Measurements from ENCODE around the gene APOBEC3B.
"Not testable (repeated sequence)": the region's sequence is repeated elsewhere in the genome, so short reads cannot be mapped to it uniquely, and the experiment has no call there.

APOBEC3B gene

DNA sequence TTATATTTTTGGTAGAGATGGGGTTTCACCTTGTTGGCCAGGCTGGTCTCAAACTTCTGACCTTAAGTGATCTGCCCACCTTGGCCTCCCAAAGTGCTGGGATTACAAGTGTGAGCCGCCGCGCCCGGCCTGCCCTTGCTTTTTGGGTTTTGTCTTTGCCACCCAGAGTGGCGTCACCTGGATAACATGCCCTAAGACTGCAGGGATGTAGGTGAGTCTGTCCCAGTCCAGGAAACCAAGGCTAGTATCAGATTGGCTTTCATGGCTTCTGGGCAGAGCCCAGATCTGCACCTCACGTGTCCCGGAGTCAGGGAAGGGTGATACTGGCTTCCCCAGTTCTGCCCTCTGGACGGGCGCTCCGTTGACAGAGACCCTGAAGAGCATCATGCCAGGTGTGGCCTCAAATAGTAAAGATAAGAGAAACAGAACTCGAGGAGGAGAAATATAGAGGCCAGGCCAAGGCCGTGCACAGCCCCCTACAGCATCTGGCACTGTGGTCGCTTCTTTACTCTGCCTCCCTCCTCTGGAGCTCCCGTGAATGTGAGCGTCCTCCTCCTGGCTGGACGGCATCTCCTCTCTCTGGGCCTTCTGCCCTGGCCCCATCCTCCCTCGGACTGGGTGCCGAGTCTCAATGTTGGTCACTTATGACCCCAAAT is 7.8 kb upstream of the APOBEC3B start:
- H3K4me1 ChIP-seq (ENCODE audit: control insufficient read depth in 2 of 2, insufficient read depth in 1 of 2, low read depth in 1 of 2, low read length in 2 of 2) = no peaks in the 10 kb centered on the region
- WGBS, 2 donors (ENCODE audit: extremely low coverage in 2 of 2, insufficient read length in 2 of 2, insufficient replicate concordance in 1 of 2) = no CpG with 5 or more reads among the region's 18 CpGs
- no peak overlapping the region for H3K4ac ChIP-seq (ENCODE audit: low read length)
- H3K4me3 ChIP-seq (ENCODE audit: low read length in 2 of 2) = no peak overlapping the region
- H3K27me3 ChIP-seq (ENCODE audit: control insufficient read depth in 3 of 3, insufficient read depth in 3 of 3, low read depth in 1 of 3, low read length in 3 of 3) = peaks cover 0 to 13% (median 0%) of the 10 kb centered on the region in 3 experiments
- no peaks in the 10 kb centered on the region for H3K36me3 ChIP-seq (replicated peaks in 1 of 2; ENCODE audit: control insufficient read depth in 2 of 2, insufficient read depth in 2 of 2, low read length in 2 of 2)
- H2AFZ ChIP-seq (ENCODE audit: low read length) = no peak overlapping the region
- no peak for DNase-seq (ENCODE audit: low spot score)
- H4K8ac ChIP-seq (ENCODE audit: low read depth, low read length) = no peak overlapping the region
- H2BK12ac ChIP-seq (ENCODE audit: low read length) = no peak overlapping the region
- H2BK15ac ChIP-seq (ENCODE audit: low read length) = no peak overlapping the region
- H3K9me3 ChIP-seq (replicated peaks in 1 of 2; ENCODE audit: control insufficient read depth in 2 of 2, insufficient read depth in 1 of 2, low read depth in 1 of 2, low read length in 2 of 2) = peaks cover 4 to 6% of the 10 kb centered on the region in 2 donors
- H2BK120ac ChIP-seq (ENCODE audit: low read depth, low read length) = no peak overlapping the region
- no peak overlapping the region for H3K23ac ChIP-seq (ENCODE audit: low read depth, low read length, poor library complexity)
- H3K27ac ChIP-seq (replicated peaks; ENCODE audit: low read length) = no peak overlapping the region
- no peaks in the 10 kb centered on the region for H3K79me1 ChIP-seq (ENCODE audit: low read depth, low read length)
- no peak overlapping the region for H3K14ac ChIP-seq (ENCODE audit: low read length)
- H3K18ac ChIP-seq (ENCODE audit: low read length) = no peak overlapping the region
- no peak overlapping the region for H4K91ac ChIP-seq (ENCODE audit: low read depth, low read length, poor library complexity)
- H2BK5ac ChIP-seq (ENCODE audit: low read length) = no peak overlapping the region
- no peak overlapping the region for H3K4me2 ChIP-seq (ENCODE audit: insufficient read depth, low read length, poor library complexity, severe bottlenecking)
- peak overlapping the region; percentile 20 for H2AK5ac ChIP-seq (ENCODE audit: low read depth, low read length)
- no peak overlapping the region for H3K9ac ChIP-seq (ENCODE audit: low read depth, low read length, poor library complexity)

DNA sequence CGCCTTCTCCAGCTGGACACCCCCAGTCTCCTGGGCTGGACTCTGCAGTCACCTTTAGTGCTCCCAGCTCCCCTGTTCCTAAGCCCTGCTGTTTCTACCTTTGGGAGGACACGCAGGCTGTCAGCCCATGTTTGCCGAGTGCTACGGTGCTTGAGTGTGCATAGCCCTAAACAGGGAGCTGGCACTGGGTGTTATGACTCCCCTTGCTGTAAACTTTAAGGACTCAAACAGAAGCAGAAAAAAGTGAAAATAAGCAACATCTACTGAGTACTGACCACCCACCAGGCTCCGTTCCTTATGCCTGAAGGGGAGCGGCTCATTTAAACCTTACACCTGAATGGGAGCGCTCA is 7.3 kb upstream of the APOBEC3B start:
- Histone ChIP-seq H3K4me3 (ENCODE audit: low read length in 2 of 2) (no peak overlapping the region), H2BK15ac (ENCODE audit: low read length) (no peak overlapping the region), H3K14ac (ENCODE audit: low read length) (no peak overlapping the region), H3K79me1 (ENCODE audit: low read depth, low read length) (no peaks in the 10 kb centered on the region), H3K27ac (replicated peaks; ENCODE audit: low read length) (no peak overlapping the region), H3K4me2 (ENCODE audit: insufficient read depth, low read length, poor library complexity, severe bottlenecking) (no peak overlapping the region), H2BK12ac (ENCODE audit: low read length) (no peak overlapping the region), H3K23ac (ENCODE audit: low read depth, low read length, poor library complexity) (no peak overlapping the region), H2AFZ (ENCODE audit: low read length) (no peak overlapping the region), H2AK5ac (ENCODE audit: low read depth, low read length) (peak overlapping the region; percentile 20), H3K36me3 (replicated peaks in 1 of 2; ENCODE audit: control insufficient read depth in 2 of 2, insufficient read depth in 2 of 2, low read length in 2 of 2) (no peaks in the 10 kb centered on the region), H4K91ac (ENCODE audit: low read depth, low read length, poor library complexity) (no peak overlapping the region), H3K18ac (ENCODE audit: low read length) (no peak overlapping the region), H3K4ac (ENCODE audit: low read length) (no peak overlapping the region), H3K4me1 (ENCODE audit: control insufficient read depth in 2 of 2, insufficient read depth in 1 of 2, low read depth in 1 of 2, low read length in 2 of 2) (no peaks in the 10 kb centered on the region), H3K9me3 (replicated peaks in 1 of 2; ENCODE audit: control insufficient read depth in 2 of 2, insufficient read depth in 1 of 2, low read depth in 1 of 2, low read length in 2 of 2) (peaks cover 4 to 6% of the 10 kb centered on the region in 2 donors), H3K9ac (ENCODE audit: low read depth, low read length, poor library complexity) (no peak overlapping the region), H2BK120ac (ENCODE audit: low read depth, low read length) (no peak overlapping the region), H3K27me3 (ENCODE audit: control insufficient read depth in 3 of 3, insufficient read depth in 3 of 3, low read depth in 1 of 3, low read length in 3 of 3) (peaks cover 0 to 9% (median 0%) of the 10 kb centered on the region in 3 experiments), H2BK5ac (ENCODE audit: low read length) (no peak overlapping the region), H4K8ac (ENCODE audit: low read depth, low read length) (no peak overlapping the region)
- WGBS, 2 donors (ENCODE audit: extremely low coverage in 2 of 2, insufficient read length in 2 of 2, insufficient replicate concordance in 1 of 2) = no CpG with 5 or more reads among the region's 7 CpGs
- DNase-seq (ENCODE audit: low spot score) = no peak

DNA sequence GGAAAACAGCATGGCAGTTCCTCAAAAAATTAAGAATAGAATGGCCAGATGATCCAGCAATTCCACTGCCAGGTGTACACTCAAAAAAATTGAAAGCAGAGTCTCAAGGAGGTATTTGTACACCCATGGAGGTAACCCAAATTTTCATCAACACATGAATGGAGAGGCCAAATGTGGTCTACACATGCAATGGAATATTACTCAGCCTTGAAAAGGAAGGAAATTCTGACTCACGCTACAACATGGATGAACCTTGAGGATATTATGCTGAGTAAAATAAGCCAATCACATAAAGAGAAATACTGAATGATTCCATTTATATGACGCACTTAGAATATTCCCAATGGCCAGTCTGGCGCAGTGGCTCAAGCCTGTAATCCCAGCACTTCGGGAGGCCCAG is 4.9 kb upstream of the APOBEC3B start:
- not testable (repeated sequence) for H3K27ac ChIP-seq (replicated peaks; ENCODE audit: low read length); H3K18ac ChIP-seq (ENCODE audit: low read length); H3K23ac ChIP-seq (ENCODE audit: low read depth, low read length, poor library complexity); H2BK5ac ChIP-seq (ENCODE audit: low read length); H2BK120ac ChIP-seq (ENCODE audit: low read depth, low read length); H4K91ac ChIP-seq (ENCODE audit: low read depth, low read length, poor library complexity); H3K9ac ChIP-seq (ENCODE audit: low read depth, low read length, poor library complexity); H3K9me3 ChIP-seq (replicated peaks in 1 of 2; ENCODE audit: control insufficient read depth in 2 of 2, insufficient read depth in 1 of 2, low read depth in 1 of 2, low read length in 2 of 2); H2AFZ ChIP-seq (ENCODE audit: low read length); H3K79me1 ChIP-seq (ENCODE audit: low read depth, low read length); H2BK12ac ChIP-seq (ENCODE audit: low read length); H2BK15ac ChIP-seq (ENCODE audit: low read length); H3K36me3 ChIP-seq (replicated peaks in 1 of 2; ENCODE audit: control insufficient read depth in 2 of 2, insufficient read depth in 2 of 2, low read length in 2 of 2); H3K4me2 ChIP-seq (ENCODE audit: insufficient read depth, low read length, poor library complexity, severe bottlenecking); H3K27me3 ChIP-seq (ENCODE audit: control insufficient read depth in 3 of 3, insufficient read depth in 3 of 3, low read depth in 1 of 3, low read length in 3 of 3); H3K14ac ChIP-seq (ENCODE audit: low read length); DNase-seq (ENCODE audit: low spot score); H2AK5ac ChIP-seq (ENCODE audit: low read depth, low read length); H3K4ac ChIP-seq (ENCODE audit: low read length); H4K8ac ChIP-seq (ENCODE audit: low read depth, low read length); H3K4me3 ChIP-seq (ENCODE audit: low read length in 2 of 2)
- WGBS, 2 donors (ENCODE audit: extremely low coverage in 2 of 2, insufficient read length in 2 of 2, insufficient replicate concordance in 1 of 2) = no CpG with 5 or more reads among the region's 4 CpGs
- H3K4me1 ChIP-seq (ENCODE audit: control insufficient read depth in 2 of 2, insufficient read depth in 1 of 2, low read depth in 1 of 2, low read length in 2 of 2) = peaks cover 4 to 11% of the 10 kb centered on the region in 2 donors

DNA sequence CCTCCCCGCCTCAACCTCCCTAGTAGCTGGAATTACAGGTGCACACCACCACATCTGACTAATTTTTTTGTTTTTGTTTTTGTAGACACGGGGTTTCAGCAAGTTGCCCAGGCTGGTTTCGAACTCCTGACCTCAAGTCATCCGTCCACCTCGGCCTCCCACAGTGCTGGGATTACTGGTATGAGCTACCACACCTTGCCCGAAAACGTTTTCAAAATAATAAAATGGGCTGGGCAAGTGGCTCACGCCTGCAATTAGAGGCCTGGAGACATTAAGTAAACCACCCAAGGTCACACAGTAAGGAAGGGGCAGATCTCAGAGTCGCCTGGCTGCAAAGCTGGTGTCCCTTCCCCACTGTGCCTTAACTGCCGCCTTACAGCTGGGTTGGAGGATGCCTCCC is 1.6 kb upstream of the APOBEC3B start:
- not testable (repeated sequence) for H3K79me1 ChIP-seq (ENCODE audit: low read depth, low read length); H2BK120ac ChIP-seq (ENCODE audit: low read depth, low read length); H4K91ac ChIP-seq (ENCODE audit: low read depth, low read length, poor library complexity); H3K4me3 ChIP-seq (ENCODE audit: low read length in 2 of 2); H3K23ac ChIP-seq (ENCODE audit: low read depth, low read length, poor library complexity); H3K14ac ChIP-seq (ENCODE audit: low read length); DNase-seq (ENCODE audit: low spot score); H3K9ac ChIP-seq (ENCODE audit: low read depth, low read length, poor library complexity); H2BK15ac ChIP-seq (ENCODE audit: low read length); H3K4ac ChIP-seq (ENCODE audit: low read length); H3K18ac ChIP-seq (ENCODE audit: low read length); H2AK5ac ChIP-seq (ENCODE audit: low read depth, low read length); H3K27ac ChIP-seq (replicated peaks; ENCODE audit: low read length); H3K27me3 ChIP-seq (ENCODE audit: control insufficient read depth in 3 of 3, insufficient read depth in 3 of 3, low read depth in 1 of 3, low read length in 3 of 3); H4K8ac ChIP-seq (ENCODE audit: low read depth, low read length); H3K4me2 ChIP-seq (ENCODE audit: insufficient read depth, low read length, poor library complexity, severe bottlenecking); H3K36me3 ChIP-seq (replicated peaks in 1 of 2; ENCODE audit: control insufficient read depth in 2 of 2, insufficient read depth in 2 of 2, low read length in 2 of 2); H2BK5ac ChIP-seq (ENCODE audit: low read length); H2BK12ac ChIP-seq (ENCODE audit: low read length)
- no CpG with 5 or more reads among the region's 10 CpGs for WGBS, 2 donors (ENCODE audit: extremely low coverage in 2 of 2, insufficient read length in 2 of 2, insufficient replicate concordance in 1 of 2)
- H3K9me3 ChIP-seq (replicated peaks in 1 of 2; ENCODE audit: control insufficient read depth in 2 of 2, insufficient read depth in 1 of 2, low read depth in 1 of 2, low read length in 2 of 2) = peaks cover 8 to 13% of the 10 kb centered on the region in 2 donors
- H2AFZ ChIP-seq (ENCODE audit: low read length) = peak overlapping the region; percentile 51
- peaks cover 6 to 11% of the 10 kb centered on the region in 2 donors for H3K4me1 ChIP-seq (ENCODE audit: control insufficient read depth in 2 of 2, insufficient read depth in 1 of 2, low read depth in 1 of 2, low read length in 2 of 2)

All from neuronal stem cell (in vitro differentiated cells).